ENCODE measurements around the gene FURIN.
"Not testable (repeated sequence)": the region's sequence is repeated elsewhere in the genome, so short reads cannot be mapped to it uniquely, and the experiment has no call there.

The FURIN gene

GRCh38 chr15:90845201-90845949 is 23.0 kb upstream of the FURIN start:
- no peak for DNase-seq

GRCh38 chr15:90849424-90849823 is 19.0 kb upstream of the FURIN start:
- DNase-seq, result not testable (repeated sequence)

GRCh38 chr15:90851114-90851513 is 17.3 kb upstream of the FURIN start:
- no peak for DNase-seq

GRCh38 chr15:90851940-90852339 is 16.4 kb upstream of the FURIN start:
- DNase-seq, result no peak

- no peak for DNase-seq
Observed at GRCh38 chr15:90855139-90855538, 13.2 kb upstream of the FURIN start.

- DNase-seq, result no peak
Observed at GRCh38 chr15:90857337-90857736, 11.1 kb upstream of the FURIN start.

- no peak for DNase-seq
Observed at GRCh38 chr15:90857883-90858443, 10.4 kb upstream of the FURIN start.

GRCh38 chr15:90859234-90860131 is 8.9 kb upstream of the FURIN start:
- no peak for DNase-seq

- DNase-seq, result no peak
Observed at GRCh38 chr15:90860450-90860849, 7.9 kb upstream of the FURIN start.

- DNase-seq, result peak; percentile 94
Observed at GRCh38 chr15:90860942-90861675, 7.3 kb upstream of the FURIN start.

- DNase-seq, result no peak
Observed at GRCh38 chr15:90862487-90862886, 5.9 kb upstream of the FURIN start.

GRCh38 chr15:90862964-90863778 is 5.2 kb upstream of the FURIN start:
- no peak for DNase-seq

- DNase-seq, result no peak
Observed at GRCh38 chr15:90863987-90864386, 4.4 kb upstream of the FURIN start.

GRCh38 chr15:90864507-90864906 is 3.9 kb upstream of the FURIN start:
- DNase-seq, result no peak

- no peak for DNase-seq
Observed at GRCh38 chr15:90865702-90866101, 2.7 kb upstream of the FURIN start.

- no peak for DNase-seq
Observed at GRCh38 chr15:90866161-90866715, 2.1 kb upstream of the FURIN start.

- no peak for DNase-seq
Observed at GRCh38 chr15:90866800-90867199, 1.6 kb upstream of the FURIN start.

- DNase-seq, result no peak
Observed at GRCh38 chr15:90869140-90869541, 753 bp downstream of the FURIN start.

GRCh38 chr15:90869601-90870353 is 1.4 kb downstream of the FURIN start:
- no peak for DNase-seq

- DNase-seq, result no peak
Observed at GRCh38 chr15:90870354-90871138, 2.2 kb downstream of the FURIN start.

All from COR-L47 (cell line).